HCT116 (cell line): ENCODE data around the gene MYO3B. TPM values are rescaled to one million over a fixed set of nuclear protein-coding genes. Genes with fewer than 3 reads are reported as not detected.
A peak's percentile ranks its signal among the peaks of the same experiment; 100 is the strongest.

Experiments
- ATAC-seq: fragments of 200-7000 bp; cut with Tn5 transposase; 2 replicates; pipeline ENCODE4 v1.9.1; 2020; ENCODE audit warnings: mild to moderate bottlenecking, moderate library complexity
- BruUV-seq: library from RNA; stranded (reverse); fragments of 400-500 nt; replicated peaks from 2 replicates; lab custom pipeline; 2021; lab: Mats Ljungman, UMichigan
- CTCF ChIA-PET: fragments of 300-600 bp; sonication (Branson Sonifier 250); formaldehyde crosslinking; loops from one replicate; lab custom pipeline; 2021; ENCODE audit warnings: antibody characterized with exemption; lab: Charles Lee
- POLR2A ChIA-PET: fragments of 300-600, 350-600 bp; sonication (Branson Sonifier 250); formaldehyde crosslinking; loops from one replicate; lab custom pipeline; 2021; ENCODE audit warnings: antibody characterized with exemption; lab: Charles Lee
- RAD21 ChIA-PET, 2 experiments: fragments of 300-600 bp; sonication (Branson Sonifier 250); formaldehyde crosslinking; loops; one replicate each; lab custom pipeline; 2023; ENCODE audit warnings: low total read pairs in 2 of 2; ENCODE audit not compliant: uncharacterized antibody in 2 of 2, unreplicated experiment in 2 of 2, low non-redundant PET in 1 of 2; lab: Charles Lee
- DNase-seq: peaks from one replicate; pipeline ENCODE4 v3.0.0-alpha.2; 2010; ENCODE audit warnings: low read depth, low spot score
- H2AFZ ChIP-seq: fragments of 200-600 bp; shearing (Covaris generic), sonication (generic); 2 replicates; pipeline ENCODE4 v1.6.1; 2017; ENCODE audit warnings: low read depth, mixed run types, mixed read lengths, antibody characterized with exemption, low read length; ENCODE audit not compliant: poor library complexity, severe bottlenecking
- H3K27ac ChIP-seq: 2 replicates; pipeline ENCODE4 v1.5.1; 2012; ENCODE audit warnings: low read depth, low read length
- H3K27me3 ChIP-seq: fragments of 200-600 bp; sonication (generic); 2 replicates; pipeline ENCODE4 v1.6.1; 2016; ENCODE audit warnings: mixed run types, low read length, mixed read lengths; ENCODE audit not compliant: insufficient read depth
- H3K36me3 ChIP-seq, 2 experiments: fragments of 200-500 bp in 1 of 2; fragments of 200-600 bp in 1 of 2; sonication (Bioruptor generic) in 1 of 2; sonication (generic) in 1 of 2; 2 replicates each; pipeline versions ENCODE4 v1.5.1 to v1.6.1; 2014 to 2016; ENCODE audit warnings: low read length in 2 of 2, inconsistent platforms in 1 of 2, mixed read lengths in 1 of 2, mixed run types in 1 of 2; ENCODE audit not compliant: insufficient read depth in 2 of 2, control insufficient read depth in 1 of 2
- H3K4me1 ChIP-seq, 2 experiments: fragments of 200-600 bp in 1 of 2; sonication (generic) in 1 of 2; 2 replicates each; pipeline versions ENCODE4 v1.5.1 to v1.6.1; 2012 to 2017; ENCODE audit warnings: low read length in 2 of 2, inconsistent platforms in 1 of 2, mild to moderate bottlenecking in 1 of 2, mixed read lengths in 1 of 2, mixed run types in 1 of 2, moderate library complexity in 1 of 2; ENCODE audit not compliant: insufficient read depth in 2 of 2, control insufficient read depth in 1 of 2
- H3K4me2 ChIP-seq: fragments of 200-600 bp; sonication (generic); 2 replicates; pipeline ENCODE4 v1.6.1; 2017; ENCODE audit warnings: mixed run types, low read length, mixed read lengths
- H3K4me3 ChIP-seq, 2 experiments: fragments of 200-600 bp in 1 of 2; sonication (generic) in 1 of 2; replicated peaks in 1 of 2; 2 replicates each; pipeline ENCODE4 v1.5.1; 2011 to 2016; ENCODE audit warnings: low read length in 2 of 2, control low read depth in 1 of 2, low read depth in 1 of 2, mild to moderate bottlenecking in 1 of 2, mixed read lengths in 1 of 2, mixed run types in 1 of 2
- H3K79me2 ChIP-seq: fragments of 200-600 bp; sonication (generic); 2 replicates; pipeline ENCODE4 v1.6.1; 2017; ENCODE audit warnings: mild to moderate bottlenecking, mixed run types, low read length, moderate library complexity, mixed read lengths; ENCODE audit not compliant: insufficient read depth
- H3K9ac ChIP-seq: fragments of 200-600 bp; sonication (generic); 2 replicates; pipeline ENCODE4 v1.6.1; 2016; ENCODE audit warnings: low read length, mixed read lengths
- H3K9me2 ChIP-seq: fragments of 200-600 bp; sonication (generic), shearing (Covaris generic); 2 replicates; pipeline ENCODE4 v1.6.1; 2017; ENCODE audit warnings: mixed run types, mild to moderate bottlenecking, moderate library complexity; ENCODE audit not compliant: insufficient read depth
- H3K9me3 ChIP-seq, 2 experiments: fragments of 200-500 bp in 1 of 2; fragments of 200-600 bp in 1 of 2; sonication (Bioruptor generic) in 1 of 2; sonication (generic) in 1 of 2; 2 replicates each; pipeline ENCODE4 v1.6.1; 2014 to 2017; ENCODE audit warnings: low read length in 2 of 2, mixed read lengths in 2 of 2, inconsistent platforms in 1 of 2, low read depth in 1 of 2, mild to moderate bottlenecking in 1 of 2, mixed run types in 1 of 2, moderate library complexity in 1 of 2; ENCODE audit not compliant: control insufficient read depth in 1 of 2, insufficient read depth in 1 of 2
- H4K20me1 ChIP-seq: fragments of 200-600 bp; sonication (generic), shearing (Covaris generic); 2 replicates; pipeline ENCODE4 v1.6.1; 2017; ENCODE audit warnings: mixed run types, mild to moderate bottlenecking, moderate library complexity; ENCODE audit not compliant: insufficient read depth
- CBX3 ChIP-seq: IDR thresholded peaks from 2 replicates; pipeline ENCODE4 v1.6.1; 2012; ENCODE audit warnings: low read depth
- CTCF ChIP-seq, 3 experiments: fragments of 200-600 bp in 1 of 3; sonication (generic) in 1 of 3; IDR thresholded peaks in 2 of 3; conservative IDR thresholded peaks in 1 of 3; 2 replicates each; pipeline ENCODE4 v1.5.1; 2012 to 2017; ENCODE audit warnings: low read depth in 2 of 3, low read length in 2 of 3, antibody characterized with exemption in 1 of 3, borderline replicate concordance in 1 of 3, control low read depth in 1 of 3, mild to moderate bottlenecking in 1 of 3, mixed read lengths in 1 of 3, mixed run types in 1 of 3, moderate library complexity in 1 of 3; ENCODE audit not compliant: insufficient read depth in 1 of 3
- EGR1 ChIP-seq: IDR thresholded peaks from 2 replicates; pipeline ENCODE4 v1.6.1; 2012; ENCODE audit warnings: low read depth
- ELF1 ChIP-seq: IDR thresholded peaks from 2 replicates; pipeline ENCODE4 v1.6.1; 2012; ENCODE audit warnings: low read depth, borderline replicate concordance
- EZH2 ChIP-seq: fragments of 200-600 bp; sonication (generic); IDR thresholded peaks from 2 replicates; pipeline ENCODE4 v1.6.1; 2017; ENCODE audit warnings: antibody characterized with exemption, mixed run types
- JUND ChIP-seq: IDR thresholded peaks from 2 replicates; pipeline ENCODE4 v1.6.1; 2012
- MAX ChIP-seq: IDR thresholded peaks from 2 replicates; pipeline ENCODE4 v1.6.1; 2012
- RAD21 ChIP-seq: IDR thresholded peaks from 2 replicates; pipeline ENCODE4 v1.6.1; 2012; ENCODE audit warnings: low read depth, mild to moderate bottlenecking
- SIN3A ChIP-seq: IDR thresholded peaks from 2 replicates; pipeline ENCODE4 v1.6.1; 2012; ENCODE audit warnings: low read depth
- SP1 ChIP-seq: IDR thresholded peaks from 2 replicates; pipeline ENCODE4 v1.6.1; 2012; ENCODE audit warnings: low read depth
- SRF ChIP-seq: IDR thresholded peaks from 2 replicates; pipeline ENCODE4 v1.6.1; 2012; ENCODE audit warnings: low read depth
- TCF7L2 ChIP-seq: IDR thresholded peaks from 2 replicates; pipeline ENCODE4 v1.7.0; 2011; ENCODE audit warnings: borderline replicate concordance, inconsistent platforms; ENCODE audit not compliant: insufficient read depth, insufficient read length; ENCODE audit errors: extremely low read depth
- ZFX ChIP-seq: fragments of 450-650 bp; IDR thresholded peaks from 2 replicates; pipeline ENCODE4 v1.6.1; 2017
- ZNF274 ChIP-seq: fragments of 200-500 bp; sonication (Bioruptor generic); IDR thresholded peaks from 2 replicates; pipeline ENCODE4 v1.6.1; 2014; ENCODE audit warnings: mild to moderate bottlenecking, low read depth, low read length, inconsistent platforms
- intact Hi-C: fragments of 100-400 bp; cut with micrococcal nuclease; formaldehyde crosslinking; loops from 2 replicates; pipeline ENCODE4 v1.10.0; 2022
- total RNA-seq: library from RNA; stranded (reverse); gene quantifications from one replicate; pipeline ENCODE4 v1.2.1, GENCODE V29; 2021; ENCODE audit not compliant: unreplicated experiment
- TF ChIP-seq, protein P1 (sequence below): IDR thresholded peaks from 2 replicates; pipeline ENCODE4 v1.6.1; 2012; ENCODE audit warnings: low read depth
- TF ChIP-seq, protein P2 (sequence below): IDR thresholded peaks from 2 replicates; pipeline ENCODE4 v1.6.1; 2011; ENCODE audit warnings: mild to moderate bottlenecking, low read length, moderate library complexity; ENCODE audit not compliant: insufficient replicate concordance; ENCODE audit errors: extremely low read depth

The MYO3B gene
- total RNA-seq, 1 experiment from 2014 or later: not detected

DNA sequence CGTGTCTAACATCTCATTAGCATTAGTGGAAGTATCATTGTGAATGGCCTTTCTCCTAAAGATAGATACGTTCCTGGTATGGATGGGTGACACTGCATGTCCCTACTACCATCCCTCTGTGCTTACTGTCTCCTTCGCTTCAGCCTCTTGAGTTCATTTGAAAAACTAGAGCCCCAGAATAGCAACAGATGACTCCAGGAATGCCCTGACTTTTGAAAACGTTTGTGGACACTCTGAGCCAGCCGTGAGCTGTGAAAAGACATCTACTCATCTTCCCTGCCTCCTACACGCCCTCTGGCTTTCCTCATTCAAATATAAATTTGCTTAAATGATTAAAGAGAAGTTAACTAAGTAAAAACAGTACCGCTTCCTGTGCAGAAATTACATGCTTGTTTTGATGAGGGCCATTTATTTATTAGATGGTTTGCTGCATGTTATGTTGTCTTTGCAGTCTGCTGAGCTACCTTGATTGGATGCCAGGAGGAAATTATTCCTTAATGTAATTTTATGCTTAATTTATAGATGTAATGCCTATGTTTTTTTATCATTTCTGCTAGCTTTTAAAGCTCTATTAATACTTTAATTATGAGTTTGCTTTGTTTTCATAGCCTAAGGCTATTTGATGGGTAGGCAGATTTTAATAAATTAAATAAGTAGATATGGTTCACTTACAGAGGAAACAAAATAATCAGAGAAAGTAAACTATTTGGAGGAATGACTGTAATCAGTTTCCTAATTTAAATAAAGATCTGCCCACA lies 32.1 kb upstream of the MYO3B start (continued):
- TF ChIP-seq, protein P1, sequence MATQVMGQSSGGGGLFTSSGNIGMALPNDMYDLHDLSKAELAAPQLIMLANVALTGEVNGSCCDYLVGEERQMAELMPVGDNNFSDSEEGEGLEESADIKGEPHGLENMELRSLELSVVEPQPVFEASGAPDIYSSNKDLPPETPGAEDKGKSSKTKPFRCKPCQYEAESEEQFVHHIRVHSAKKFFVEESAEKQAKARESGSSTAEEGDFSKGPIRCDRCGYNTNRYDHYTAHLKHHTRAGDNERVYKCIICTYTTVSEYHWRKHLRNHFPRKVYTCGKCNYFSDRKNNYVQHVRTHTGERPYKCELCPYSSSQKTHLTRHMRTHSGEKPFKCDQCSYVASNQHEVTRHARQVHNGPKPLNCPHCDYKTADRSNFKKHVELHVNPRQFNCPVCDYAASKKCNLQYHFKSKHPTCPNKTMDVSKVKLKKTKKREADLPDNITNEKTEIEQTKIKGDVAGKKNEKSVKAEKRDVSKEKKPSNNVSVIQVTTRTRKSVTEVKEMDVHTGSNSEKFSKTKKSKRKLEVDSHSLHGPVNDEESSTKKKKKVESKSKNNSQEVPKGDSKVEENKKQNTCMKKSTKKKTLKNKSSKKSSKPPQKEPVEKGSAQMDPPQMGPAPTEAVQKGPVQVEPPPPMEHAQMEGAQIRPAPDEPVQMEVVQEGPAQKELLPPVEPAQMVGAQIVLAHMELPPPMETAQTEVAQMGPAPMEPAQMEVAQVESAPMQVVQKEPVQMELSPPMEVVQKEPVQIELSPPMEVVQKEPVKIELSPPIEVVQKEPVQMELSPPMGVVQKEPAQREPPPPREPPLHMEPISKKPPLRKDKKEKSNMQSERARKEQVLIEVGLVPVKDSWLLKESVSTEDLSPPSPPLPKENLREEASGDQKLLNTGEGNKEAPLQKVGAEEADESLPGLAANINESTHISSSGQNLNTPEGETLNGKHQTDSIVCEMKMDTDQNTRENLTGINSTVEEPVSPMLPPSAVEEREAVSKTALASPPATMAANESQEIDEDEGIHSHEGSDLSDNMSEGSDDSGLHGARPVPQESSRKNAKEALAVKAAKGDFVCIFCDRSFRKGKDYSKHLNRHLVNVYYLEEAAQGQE: no peak
- TF ChIP-seq CBX3: no peak
- TF ChIP-seq, all 23 proteins: peak for 0

- Histone ChIP-seq H3K9me3 (no peaks in the 10 kb centered on the region), H3K27me3 (no peaks in the 10 kb centered on the region), H3K4me3 (no peak overlapping the region), H4K20me1 (no peaks in the 10 kb centered on the region), H3K4me2 (no peak overlapping the region), H3K36me3 (no peaks in the 10 kb centered on the region), H3K4me1 (no peaks in the 10 kb centered on the region), H3K79me2 (no peaks in the 10 kb centered on the region), H2AFZ (peak overlapping the region; percentile 16), H3K9me2 (no peaks in the 10 kb centered on the region), H3K9ac (no peak overlapping the region), H3K27ac (no peak overlapping the region)
- BruUV-seq: no TSS peak
- no peak for ATAC-seq
- CTCF ChIA-PET: no interaction called here
- POLR2A ChIA-PET: no interaction called here
- intact Hi-C loops: no loop called here
- DNase-seq: no peak
- RAD21 ChIA-PET: no interaction called here
- TF ChIP-seq JUND (no peak), SIN3A (no peak), EZH2 (no peak), SP1 (no peak), MAX (no peak), ELF1 (no peak), ZNF274 (no peak), SRF (no peak), CTCF (IDR thresholded peaks at IDR 0.05 in 2 of 3, conservative IDR thresholded peaks at IDR 0.05 in 1 of 3; ENCODE audit: borderline replicate concordance in 1 of 3, insufficient read depth in 1 of 3, low read depth in 2 of 3, low read length in 2 of 3) (no peak), TCF7L2 (no peak), ZFX (no peak), RAD21 (no peak), EGR1 (no peak)
- TF ChIP-seq, protein P2, sequence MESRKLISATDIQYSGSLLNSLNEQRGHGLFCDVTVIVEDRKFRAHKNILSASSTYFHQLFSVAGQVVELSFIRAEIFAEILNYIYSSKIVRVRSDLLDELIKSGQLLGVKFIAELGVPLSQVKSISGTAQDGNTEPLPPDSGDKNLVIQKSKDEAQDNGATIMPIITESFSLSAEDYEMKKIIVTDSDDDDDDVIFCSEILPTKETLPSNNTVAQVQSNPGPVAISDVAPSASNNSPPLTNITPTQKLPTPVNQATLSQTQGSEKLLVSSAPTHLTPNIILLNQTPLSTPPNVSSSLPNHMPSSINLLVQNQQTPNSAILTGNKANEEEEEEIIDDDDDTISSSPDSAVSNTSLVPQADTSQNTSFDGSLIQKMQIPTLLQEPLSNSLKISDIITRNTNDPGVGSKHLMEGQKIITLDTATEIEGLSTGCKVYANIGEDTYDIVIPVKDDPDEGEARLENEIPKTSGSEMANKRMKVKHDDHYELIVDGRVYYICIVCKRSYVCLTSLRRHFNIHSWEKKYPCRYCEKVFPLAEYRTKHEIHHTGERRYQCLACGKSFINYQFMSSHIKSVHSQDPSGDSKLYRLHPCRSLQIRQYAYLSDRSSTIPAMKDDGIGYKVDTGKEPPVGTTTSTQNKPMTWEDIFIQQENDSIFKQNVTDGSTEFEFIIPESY: no peak
Measured at GRCh38 chr2:170146784-170147183, 31.2 kb upstream of the MYO3B start.
